Panc1 (cell line): ENCODE results near the gene PROZ.

Experiments
- POLR2AphosphoS5 ChIP-seq: IDR thresholded peaks from 2 replicates; pipeline ENCODE4 v1.6.1; 2012; ENCODE audit warnings: mild to moderate bottlenecking, low read depth, low read length, moderate library complexity
- SIN3A ChIP-seq: IDR thresholded peaks from 2 replicates; pipeline ENCODE4 v1.6.1; 2012; ENCODE audit warnings: low read depth, mild to moderate bottlenecking, low read length, moderate library complexity, borderline replicate concordance; ENCODE audit not compliant: insufficient read depth
- TCF7L2 ChIP-seq: IDR thresholded peaks from 2 replicates; pipeline ENCODE4 v1.6.1; 2011; ENCODE audit warnings: mild to moderate bottlenecking, low read depth, low read length, inconsistent platforms
- TF ChIP-seq, protein P1 (sequence below): fragments of 450-650 bp; IDR thresholded peaks from 2 replicates; pipeline ENCODE4 v1.5.1; 2017; ENCODE audit warnings: mild to moderate bottlenecking
- TF ChIP-seq, protein P2 (sequence below), 2 experiments: IDR thresholded peaks; 2 replicates each; pipeline ENCODE4 v1.6.1; 2011 to 2012; ENCODE audit warnings: low read depth in 2 of 2, control low read depth in 1 of 2, low read length in 1 of 2, mild to moderate bottlenecking in 1 of 2, moderate library complexity in 1 of 2; ENCODE audit not compliant: insufficient read depth in 1 of 2

DNA sequence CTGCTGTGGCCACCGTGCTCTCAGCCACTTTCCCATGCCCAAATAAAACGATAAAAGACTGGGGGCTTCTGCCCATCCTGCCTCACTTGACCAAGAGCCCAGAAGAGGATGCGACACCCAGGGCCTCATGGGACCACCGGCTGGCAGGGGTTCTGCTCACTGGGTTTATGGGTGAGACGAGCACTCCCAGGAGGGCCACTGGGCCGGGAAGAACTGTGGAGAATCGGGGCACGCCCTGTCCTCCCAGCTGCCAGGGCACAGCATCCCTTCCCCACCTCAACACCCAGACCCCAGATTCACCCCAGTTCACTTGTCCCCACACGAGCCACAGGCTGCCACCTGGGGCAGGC lies 40.6 kb upstream of the PROZ start:
- TF ChIP-seq POLR2AphosphoS5 (no peak), SIN3A (no peak), TCF7L2 (no peak)
- TF ChIP-seq, protein P1, sequence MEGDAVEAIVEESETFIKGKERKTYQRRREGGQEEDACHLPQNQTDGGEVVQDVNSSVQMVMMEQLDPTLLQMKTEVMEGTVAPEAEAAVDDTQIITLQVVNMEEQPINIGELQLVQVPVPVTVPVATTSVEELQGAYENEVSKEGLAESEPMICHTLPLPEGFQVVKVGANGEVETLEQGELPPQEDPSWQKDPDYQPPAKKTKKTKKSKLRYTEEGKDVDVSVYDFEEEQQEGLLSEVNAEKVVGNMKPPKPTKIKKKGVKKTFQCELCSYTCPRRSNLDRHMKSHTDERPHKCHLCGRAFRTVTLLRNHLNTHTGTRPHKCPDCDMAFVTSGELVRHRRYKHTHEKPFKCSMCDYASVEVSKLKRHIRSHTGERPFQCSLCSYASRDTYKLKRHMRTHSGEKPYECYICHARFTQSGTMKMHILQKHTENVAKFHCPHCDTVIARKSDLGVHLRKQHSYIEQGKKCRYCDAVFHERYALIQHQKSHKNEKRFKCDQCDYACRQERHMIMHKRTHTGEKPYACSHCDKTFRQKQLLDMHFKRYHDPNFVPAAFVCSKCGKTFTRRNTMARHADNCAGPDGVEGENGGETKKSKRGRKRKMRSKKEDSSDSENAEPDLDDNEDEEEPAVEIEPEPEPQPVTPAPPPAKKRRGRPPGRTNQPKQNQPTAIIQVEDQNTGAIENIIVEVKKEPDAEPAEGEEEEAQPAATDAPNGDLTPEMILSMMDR, result no peak
- TF ChIP-seq, protein P2, sequence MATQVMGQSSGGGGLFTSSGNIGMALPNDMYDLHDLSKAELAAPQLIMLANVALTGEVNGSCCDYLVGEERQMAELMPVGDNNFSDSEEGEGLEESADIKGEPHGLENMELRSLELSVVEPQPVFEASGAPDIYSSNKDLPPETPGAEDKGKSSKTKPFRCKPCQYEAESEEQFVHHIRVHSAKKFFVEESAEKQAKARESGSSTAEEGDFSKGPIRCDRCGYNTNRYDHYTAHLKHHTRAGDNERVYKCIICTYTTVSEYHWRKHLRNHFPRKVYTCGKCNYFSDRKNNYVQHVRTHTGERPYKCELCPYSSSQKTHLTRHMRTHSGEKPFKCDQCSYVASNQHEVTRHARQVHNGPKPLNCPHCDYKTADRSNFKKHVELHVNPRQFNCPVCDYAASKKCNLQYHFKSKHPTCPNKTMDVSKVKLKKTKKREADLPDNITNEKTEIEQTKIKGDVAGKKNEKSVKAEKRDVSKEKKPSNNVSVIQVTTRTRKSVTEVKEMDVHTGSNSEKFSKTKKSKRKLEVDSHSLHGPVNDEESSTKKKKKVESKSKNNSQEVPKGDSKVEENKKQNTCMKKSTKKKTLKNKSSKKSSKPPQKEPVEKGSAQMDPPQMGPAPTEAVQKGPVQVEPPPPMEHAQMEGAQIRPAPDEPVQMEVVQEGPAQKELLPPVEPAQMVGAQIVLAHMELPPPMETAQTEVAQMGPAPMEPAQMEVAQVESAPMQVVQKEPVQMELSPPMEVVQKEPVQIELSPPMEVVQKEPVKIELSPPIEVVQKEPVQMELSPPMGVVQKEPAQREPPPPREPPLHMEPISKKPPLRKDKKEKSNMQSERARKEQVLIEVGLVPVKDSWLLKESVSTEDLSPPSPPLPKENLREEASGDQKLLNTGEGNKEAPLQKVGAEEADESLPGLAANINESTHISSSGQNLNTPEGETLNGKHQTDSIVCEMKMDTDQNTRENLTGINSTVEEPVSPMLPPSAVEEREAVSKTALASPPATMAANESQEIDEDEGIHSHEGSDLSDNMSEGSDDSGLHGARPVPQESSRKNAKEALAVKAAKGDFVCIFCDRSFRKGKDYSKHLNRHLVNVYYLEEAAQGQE (IDR thresholded peaks at IDR 0.05; ENCODE audit: insufficient read depth in 1 of 2, low read depth in 2 of 2, low read length in 1 of 2), result no peak
